Stimulated activated CD4-positive, alpha-beta T cell treated with anti-CD3 and anti-CD28 coated beads, Interleukin-4, amount 100 ng/mL, for 24 hours (primary cell): Measurements from ENCODE around the gene ZNF618.

Source experiments
- DNase-seq: peaks from one replicate; pipeline ENCODE4 v3.0.0-alpha.2; 2020

The ZNF618 gene

DNA sequence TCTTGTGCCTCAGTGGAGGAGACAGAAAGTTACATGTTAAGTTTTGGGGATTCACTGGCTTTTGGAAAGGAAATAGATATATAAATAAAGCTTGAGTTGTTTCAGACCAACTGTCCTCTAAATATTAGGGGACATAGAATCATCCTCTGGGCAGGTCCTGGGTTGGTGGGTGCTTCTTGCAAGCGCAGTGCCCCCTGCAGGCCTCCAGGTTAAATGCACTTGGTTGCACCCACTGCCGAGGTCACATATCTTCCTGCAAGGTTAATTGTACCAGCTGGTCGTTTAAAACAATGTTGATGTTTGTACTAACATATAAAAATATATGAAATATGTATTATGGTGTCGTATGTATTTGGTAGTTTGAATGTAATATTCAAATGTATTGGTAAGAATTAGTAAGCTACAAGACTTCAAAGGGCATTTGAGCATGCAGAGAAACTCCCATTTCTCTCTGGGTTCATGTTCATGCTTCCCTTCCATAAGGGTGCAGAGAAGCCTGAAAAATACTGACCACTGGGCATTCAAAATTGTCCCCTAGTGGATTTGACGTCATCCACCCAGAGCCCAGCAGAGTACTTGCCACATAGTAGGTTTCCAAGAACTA, 87.0 kb downstream of the ZNF618 start:
- DNase-seq: no peak

DNA sequence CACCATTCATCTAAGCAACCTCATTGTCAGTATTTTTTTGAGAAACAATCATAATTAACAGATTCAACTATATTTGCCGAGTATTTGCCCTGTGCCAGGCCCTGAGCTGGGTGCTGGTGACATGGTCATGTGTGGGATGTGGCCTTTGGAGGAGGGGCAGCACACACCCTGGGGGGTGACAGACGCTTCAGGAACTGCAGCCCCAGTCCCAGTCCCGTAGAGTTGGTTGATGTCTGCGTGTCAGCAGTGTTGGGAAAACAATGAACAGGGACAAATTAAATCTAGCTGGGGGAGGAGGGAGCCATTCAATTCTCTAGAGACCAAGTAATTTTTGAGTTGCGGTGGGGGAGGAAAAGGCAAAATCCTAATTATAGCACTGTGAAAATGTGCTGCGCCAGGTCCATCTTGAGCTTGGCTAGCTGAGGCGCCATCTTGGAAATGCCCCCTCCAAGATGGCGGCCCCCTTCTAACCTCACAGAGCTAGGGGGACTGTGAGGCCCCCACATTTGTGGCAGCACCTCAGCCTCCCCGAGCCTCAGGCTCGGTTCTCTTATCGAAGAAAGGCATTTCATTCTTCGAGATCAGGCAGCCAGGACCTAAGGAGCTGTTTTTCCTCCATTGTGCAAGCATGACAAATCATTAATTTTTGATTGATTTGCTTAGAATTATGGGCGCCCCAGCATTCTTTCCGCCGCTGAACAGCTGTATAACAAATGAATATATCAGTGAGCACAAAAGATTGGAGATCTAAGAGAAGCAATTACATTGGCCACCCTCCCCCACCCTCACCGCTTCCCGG, 87.8 kb downstream of the ZNF618 start:
- no peak for DNase-seq

- DNase-seq: no peak
These were observed 88.5 kb downstream of the ZNF618 start for GRCh38 chr9:113964495-113965170.

DNA sequence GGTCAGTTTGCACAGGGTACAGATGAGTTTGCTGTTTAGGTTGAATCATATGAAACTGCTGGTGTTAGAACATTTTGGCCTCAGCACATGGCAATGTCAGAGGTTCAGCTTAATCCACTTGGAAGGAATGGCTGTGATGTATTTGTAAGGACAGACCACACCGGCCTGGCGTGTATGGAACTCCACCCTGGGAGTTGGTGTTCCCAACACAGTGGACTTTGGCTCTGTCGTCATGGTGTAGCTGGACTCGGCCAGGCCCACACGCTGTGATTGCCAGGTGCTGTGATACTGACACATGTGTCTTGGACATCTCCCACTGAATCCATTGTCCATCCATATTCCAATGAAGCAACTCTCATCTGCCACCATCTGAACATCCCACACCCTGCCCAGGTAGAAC, 90.3 kb downstream of the ZNF618 start:
- no peak for DNase-seq

DNA sequence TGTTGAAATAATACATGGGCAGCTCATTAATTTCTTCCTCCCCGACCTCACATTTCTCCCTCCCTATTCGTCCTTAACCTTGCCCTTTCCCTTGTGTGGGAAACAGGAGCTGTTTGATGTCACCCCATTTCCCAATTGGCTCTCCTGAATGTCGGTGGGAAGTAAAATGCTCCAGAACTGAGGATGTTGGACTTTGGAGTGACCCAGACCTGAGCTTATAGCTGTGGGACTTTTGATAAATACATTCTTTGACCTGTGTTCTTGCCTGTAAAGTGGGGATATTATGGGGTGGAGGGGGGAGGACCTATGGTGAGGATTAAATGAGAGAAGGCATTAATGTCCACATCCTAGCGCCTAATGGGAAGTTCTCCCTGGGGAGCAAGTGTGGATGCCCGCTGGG, 91.3 kb downstream of the ZNF618 start:
- DNase-seq: no peak

- no peak for DNase-seq
These were observed 93.2 kb downstream of the ZNF618 start for GRCh38 chr9:113969343-113969742.

DNA sequence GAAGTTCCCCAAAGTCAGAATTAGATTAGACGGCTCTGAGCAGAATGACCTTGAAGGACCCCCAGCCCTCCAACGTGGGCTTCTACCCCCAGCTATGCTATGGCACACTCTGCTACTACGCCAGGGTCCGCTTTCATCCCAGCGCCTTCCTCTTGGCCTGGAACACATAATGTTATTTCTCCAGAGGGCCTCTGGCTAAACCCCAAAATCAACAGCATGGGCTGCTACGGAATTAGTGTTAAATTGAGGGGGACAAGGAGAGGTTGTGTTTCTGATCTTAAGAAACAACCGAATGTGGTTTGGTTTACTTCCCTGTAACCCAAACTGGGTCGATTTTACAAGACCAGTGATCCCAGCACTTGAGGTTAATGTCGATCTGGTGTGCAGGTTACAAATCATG, 97.1 kb downstream of the ZNF618 start:
- DNase-seq: no peak

DNA sequence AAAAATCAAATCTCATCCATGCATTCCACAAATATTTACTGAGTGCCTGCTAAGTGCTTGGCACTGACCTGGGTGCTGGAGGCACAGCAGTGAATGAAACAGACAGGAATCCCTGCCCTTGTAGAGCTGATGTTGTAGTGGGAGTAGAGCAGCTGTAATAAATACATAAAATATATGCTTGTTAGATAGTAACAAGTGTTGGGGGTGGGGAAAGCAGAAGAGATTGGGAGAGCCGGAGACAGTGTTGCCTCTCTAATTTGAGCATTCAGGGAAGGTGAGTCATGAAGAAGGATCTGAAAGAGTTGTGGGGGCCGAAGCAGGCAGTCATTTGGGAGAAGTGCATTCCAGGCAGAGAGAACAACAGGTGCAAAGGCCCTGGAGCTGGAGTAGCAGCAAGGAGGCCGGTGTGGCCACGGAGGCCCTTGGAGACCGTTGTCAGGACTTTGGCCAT, 97.9 kb downstream of the ZNF618 start:
- no peak for DNase-seq

GRCh38 chr9:113976915-113977314, 100.8 kb downstream of the ZNF618 start:
- no peak for DNase-seq

DNA sequence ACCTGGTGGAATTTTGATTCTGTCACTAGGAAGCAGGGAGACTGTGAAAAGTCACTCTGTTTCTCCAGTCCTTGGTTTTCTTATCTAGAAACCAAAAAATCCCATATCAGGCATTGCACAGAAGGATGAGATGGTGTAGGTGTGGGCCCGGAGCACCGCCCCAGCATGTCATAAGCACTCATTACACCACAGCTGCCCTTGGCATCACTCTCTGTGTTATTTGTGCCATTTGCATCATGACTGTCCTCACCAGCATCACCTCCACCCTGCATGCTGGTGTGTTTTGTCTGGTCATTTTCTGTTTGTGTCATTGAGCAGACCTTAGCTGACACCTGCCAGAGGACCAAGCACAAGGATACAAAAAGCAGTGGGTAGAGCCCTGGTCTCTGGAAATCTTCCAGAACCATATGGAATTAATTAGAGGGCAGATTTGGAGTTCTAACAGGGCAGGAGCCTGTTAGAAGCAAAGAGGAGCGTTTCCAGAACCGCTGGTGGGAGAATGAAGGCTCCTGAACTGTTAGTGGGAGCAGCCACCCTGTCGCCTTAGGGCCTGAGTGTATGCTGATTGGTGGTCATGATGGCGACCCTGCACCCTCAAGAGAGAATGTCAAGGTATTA, 102.7 kb downstream of the ZNF618 start:
- DNase-seq: no peak

DNA sequence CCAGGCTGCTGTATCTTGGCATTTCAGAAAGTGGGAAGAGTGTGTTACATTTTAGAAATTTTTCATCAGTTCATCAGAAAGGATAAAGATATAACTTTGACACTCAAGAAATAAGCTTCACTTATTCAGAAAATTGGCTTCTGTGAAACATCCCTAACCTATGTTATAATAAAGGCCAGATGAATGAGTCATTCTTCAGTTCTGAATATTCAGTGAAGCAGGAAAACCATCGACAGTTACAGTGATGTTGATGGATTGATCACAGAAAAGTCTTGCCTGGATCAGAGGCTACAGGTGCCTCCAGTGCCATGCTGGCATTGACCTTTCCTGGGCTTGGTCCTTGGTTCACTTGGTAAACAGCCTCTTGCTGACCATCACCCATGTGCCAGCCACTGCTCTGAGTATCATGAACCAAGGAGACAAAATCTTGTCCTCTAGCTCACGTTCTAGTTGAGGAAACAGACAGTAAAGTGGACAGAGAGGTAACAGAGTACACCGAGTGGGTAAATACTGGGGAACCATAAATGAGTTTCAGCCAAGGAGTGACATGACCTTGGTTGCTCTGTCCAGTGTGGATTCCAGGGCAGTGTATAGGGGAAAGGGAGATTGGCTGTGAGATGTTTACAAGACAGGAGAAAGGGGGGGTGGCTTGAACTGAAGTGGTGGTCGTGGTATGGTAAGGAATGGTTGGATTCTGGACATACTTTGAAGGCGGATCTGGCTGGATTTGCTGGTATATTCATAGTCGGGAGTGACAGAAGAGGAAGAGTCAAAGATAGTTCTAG, 103.4 kb downstream of the ZNF618 start:
- no peak for DNase-seq

- DNase-seq: no peak
These were observed 108.7 kb downstream of the ZNF618 start for GRCh38 chr9:113984639-113985380.

DNA sequence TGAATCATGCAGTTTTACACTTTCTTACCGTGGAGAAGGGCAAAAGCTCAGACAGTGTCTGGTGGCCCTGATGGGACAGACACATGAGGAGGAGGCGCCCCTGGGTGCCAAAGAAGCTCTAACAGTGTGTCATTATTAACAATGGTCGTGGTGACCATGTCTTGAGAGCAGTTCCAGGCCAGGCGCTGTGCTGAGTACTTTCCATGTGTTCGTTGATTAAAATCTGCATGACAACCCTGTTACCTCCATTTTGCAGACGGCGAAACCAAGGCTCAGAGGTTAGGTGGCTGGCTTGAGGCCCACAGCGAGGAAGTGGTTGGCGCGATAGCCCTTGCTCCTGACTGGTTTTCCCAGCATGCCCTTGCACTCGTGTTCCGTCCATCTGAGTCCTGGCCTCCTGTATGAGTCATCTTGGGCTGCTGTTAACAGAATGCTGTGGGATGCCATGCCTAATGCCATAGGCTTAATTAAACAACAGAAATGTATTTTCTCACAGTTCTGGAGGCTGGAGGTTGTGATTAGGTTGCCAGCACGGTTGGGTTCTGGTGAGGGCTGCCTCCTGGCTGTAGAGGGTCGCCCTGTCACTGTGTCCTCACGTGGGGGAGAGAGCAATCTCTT, 110.0 kb downstream of the ZNF618 start:
- no peak for DNase-seq

DNA sequence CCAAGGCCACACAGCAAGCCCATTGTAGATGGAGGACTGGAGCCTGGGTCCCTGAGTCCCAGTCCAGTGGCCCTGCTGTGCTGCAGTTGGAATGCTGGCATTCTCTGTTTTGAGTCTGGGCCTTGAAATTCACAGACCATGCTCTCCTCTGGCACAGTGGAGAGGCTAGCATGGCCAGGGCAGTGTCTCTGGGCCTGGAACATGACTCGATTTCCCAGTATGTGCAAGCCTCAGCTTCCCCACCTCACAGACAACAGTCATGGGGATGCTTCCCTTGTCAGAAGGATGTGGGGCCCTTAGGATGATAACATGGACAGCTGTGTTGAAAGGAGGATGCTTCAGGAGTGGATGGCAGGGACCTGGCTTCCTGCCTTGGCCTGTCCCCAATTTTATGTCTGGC, 110.8 kb downstream of the ZNF618 start:
- no peak for DNase-seq

DNA sequence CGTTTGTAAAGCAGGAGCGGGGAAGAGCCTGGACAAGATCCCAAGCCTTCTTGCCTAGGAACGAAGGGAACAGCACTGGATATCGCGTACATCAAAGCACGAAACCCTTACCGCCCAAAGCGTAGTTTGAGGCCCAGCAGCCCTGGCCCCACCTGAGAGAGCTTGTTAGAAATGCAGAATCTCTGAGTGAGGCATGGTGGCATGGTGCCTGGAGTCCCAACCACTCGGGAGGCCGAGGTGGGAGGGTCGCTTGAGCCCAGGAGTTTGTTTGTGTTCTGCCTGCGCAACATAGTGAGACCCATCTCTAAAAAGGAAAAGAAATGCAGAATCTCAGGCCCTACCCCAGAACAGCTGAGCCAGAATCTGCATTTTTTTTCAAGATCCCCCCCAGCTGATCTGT, 111.4 kb downstream of the ZNF618 start:
- DNase-seq: no peak

DNA sequence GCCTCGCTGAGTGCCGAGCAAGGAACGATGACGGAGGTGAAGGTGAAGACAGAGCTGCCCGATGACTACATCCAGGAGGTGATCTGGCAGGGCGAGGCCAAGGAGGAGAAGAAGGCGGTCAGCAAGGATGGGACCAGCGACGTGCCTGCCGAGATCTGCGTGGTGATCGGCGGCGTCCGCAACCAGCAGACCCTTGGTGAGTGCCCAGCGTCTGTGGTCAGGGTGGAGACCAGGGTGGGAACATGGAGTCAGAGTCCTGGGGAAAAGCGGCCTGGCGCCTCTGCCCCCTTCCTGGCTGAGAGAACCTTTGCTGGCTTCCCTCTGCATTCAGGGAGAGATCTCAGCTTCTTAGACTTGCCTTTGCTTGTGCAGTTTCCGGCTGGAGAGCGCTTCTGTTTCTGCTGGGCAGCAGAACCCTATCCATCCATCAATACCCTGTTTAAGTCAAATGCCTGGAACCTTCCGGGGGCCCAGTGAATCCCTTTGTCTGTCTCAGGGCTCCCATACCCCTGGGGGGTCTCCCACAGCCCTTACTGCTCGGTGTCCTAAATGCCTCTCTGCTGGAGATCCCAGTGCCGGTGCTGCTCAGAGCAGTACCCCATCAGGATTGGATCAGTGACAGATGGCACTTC, 112.4 kb downstream of the ZNF618 start:
- DNase-seq: no peak

DNA sequence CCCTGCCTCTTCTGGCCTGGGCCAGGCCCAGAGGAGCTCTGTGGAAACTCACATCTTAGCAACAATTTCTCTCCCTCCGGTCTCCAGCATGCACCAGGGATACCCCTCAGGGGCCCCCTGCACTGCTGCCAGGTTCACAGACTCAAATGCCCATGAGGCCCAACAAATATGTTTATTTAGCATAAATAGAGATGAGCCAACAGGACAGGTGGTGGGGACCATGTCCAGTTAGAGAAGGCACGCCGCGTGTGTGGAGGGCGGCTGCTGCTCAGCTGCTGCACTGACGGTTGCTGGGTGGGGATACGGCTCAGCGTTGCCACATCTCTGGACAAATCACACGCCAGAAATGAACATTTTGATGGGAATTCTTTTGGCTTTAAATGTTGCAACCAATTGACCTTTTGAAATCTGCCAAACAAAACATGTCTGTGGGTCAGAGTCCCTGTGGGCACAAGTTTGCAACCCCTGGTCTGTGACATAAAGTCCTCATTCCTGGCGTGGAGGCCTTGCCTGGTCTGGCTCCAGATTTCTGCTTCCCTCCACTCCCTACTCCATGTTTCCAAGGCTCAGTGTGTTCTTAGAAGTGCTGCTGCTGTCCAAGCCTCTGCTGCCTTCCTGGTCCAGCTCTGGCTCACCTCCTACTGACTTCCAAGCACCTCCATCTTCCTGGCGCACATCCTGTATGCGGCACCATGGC, 113.1 kb downstream of the ZNF618 start:
- no peak for DNase-seq

- DNase-seq: no peak
These were observed 113.8 kb downstream of the ZNF618 start for GRCh38 chr9:113989714-113990569.

- no peak for DNase-seq
These were observed 114.4 kb downstream of the ZNF618 start for GRCh38 chr9:113990570-113990907.
